H1 (cell line): Measurements from ENCODE around the gene GAD2. TPM values are rescaled to one million over a fixed set of nuclear protein-coding genes. Genes with fewer than 3 reads are reported as not detected.
A peak's percentile ranks its signal among the peaks of the same experiment; 100 is the strongest.

Experiments used
- CTCF ChIA-PET: fragments of 300-600 bp; sonication (Branson Sonifier 250); formaldehyde crosslinking; loops from one replicate; lab custom pipeline; 2021; ENCODE audit not compliant: partially characterized antibody; lab: Charles Lee
- POLR2A ChIA-PET: fragments of 300-600 bp; sonication (Branson Sonifier 250); formaldehyde crosslinking; loops from one replicate; lab custom pipeline; 2021; ENCODE audit warnings: inconsistent platforms; ENCODE audit not compliant: partially characterized antibody; lab: Charles Lee
- DNase-seq, 2 experiments: peaks; one replicate each; pipeline versions ENCODE4 v3.0.0 to v3.0.0-alpha.2; 2010 to 2022; ENCODE audit warnings: low spot score in 2 of 2, low read depth in 1 of 2, mixed read lengths in 1 of 2
- FAIRE-seq: peaks from 2 replicates; lab custom pipeline; 2011; peaks lifted over from hg19 to GRCh38; lab: Jason Lieb, UNC
- H2AFZ ChIP-seq: 2 replicates; pipeline ENCODE4 v1.8.1; 2012; ENCODE audit warnings: low read length, inconsistent platforms
- H2AK5ac ChIP-seq: 2 replicates; pipeline ENCODE4 v1.6.1; 2013; ENCODE audit warnings: low read depth, low read length
- H2BK120ac ChIP-seq: replicated peaks from 2 replicates; pipeline ENCODE3; 2013; ENCODE audit warnings: low read depth, low read length, inconsistent platforms
- H2BK12ac ChIP-seq: 2 replicates; pipeline ENCODE4 v1.6.1; 2013; ENCODE audit warnings: low read depth, low read length
- H2BK15ac ChIP-seq: 2 replicates; pipeline ENCODE4 v1.6.1; 2013; ENCODE audit warnings: low read length
- H2BK20ac ChIP-seq: 2 replicates; pipeline ENCODE4 v1.6.1; 2013; ENCODE audit warnings: low read length
- H2BK5ac ChIP-seq: 2 replicates; pipeline ENCODE4 v1.6.1; 2013; ENCODE audit warnings: low read depth, low read length
- H3K14ac ChIP-seq: 2 replicates; pipeline ENCODE4 v1.6.1; 2013; ENCODE audit warnings: inconsistent platforms; ENCODE audit not compliant: insufficient read length
- H3K18ac ChIP-seq: 2 replicates; pipeline ENCODE4 v1.6.1; 2013; ENCODE audit warnings: low read length; ENCODE audit errors: extremely low read depth
- H3K23ac ChIP-seq: 2 replicates; pipeline ENCODE4 v1.6.1; 2013; ENCODE audit warnings: inconsistent platforms; ENCODE audit not compliant: insufficient read length
- H3K23me2 ChIP-seq: 2 replicates; pipeline ENCODE4 v1.6.1; 2013; ENCODE audit warnings: low read depth, low read length
- H3K27ac ChIP-seq: 2 replicates; pipeline ENCODE4 v1.6.1; 2011; ENCODE audit warnings: low read depth, low read length, inconsistent platforms
- H3K27me3 ChIP-seq, 4 experiments: replicated peaks in 1 of 4; 1 replicate in 1 of 4; 2 replicates in 3 of 4; pipeline versions ENCODE4 v1.6.1 to v1.8.1; 2011 to 2013; ENCODE audit warnings: low read length in 3 of 4, mild to moderate bottlenecking in 3 of 4, inconsistent platforms in 2 of 4, mixed read lengths in 2 of 4, moderate library complexity in 1 of 4; ENCODE audit not compliant: control insufficient read depth in 3 of 4, insufficient read depth in 3 of 4; ENCODE audit errors: extremely low read depth in 1 of 4
- H3K36me3 ChIP-seq, 4 experiments: 2 replicates each; pipeline versions ENCODE4 v1.6.1 to v1.8.1; 2011 to 2013; ENCODE audit warnings: mild to moderate bottlenecking in 4 of 4, low read length in 3 of 4, moderate library complexity in 2 of 4, control low read depth in 1 of 4, inconsistent platforms in 1 of 4; ENCODE audit not compliant: insufficient read depth in 4 of 4, control insufficient read depth in 2 of 4
- H3K4ac ChIP-seq: replicated peaks from 2 replicates; pipeline ENCODE3; 2013; ENCODE audit warnings: low read length, low read depth, mixed read lengths, inconsistent platforms; ENCODE audit not compliant: insufficient read length
- H3K4me1 ChIP-seq, 4 experiments: replicated peaks in 1 of 4; 1 replicate in 1 of 4; 2 replicates in 3 of 4; pipeline versions ENCODE4 v1.6.1 to v1.8.1; 2011 to 2013; ENCODE audit warnings: low read length in 3 of 4, inconsistent platforms in 2 of 4, mixed read lengths in 1 of 4; ENCODE audit not compliant: insufficient read depth in 4 of 4, control insufficient read depth in 3 of 4
- H3K4me2 ChIP-seq, 2 experiments: 2 replicates each; pipeline versions ENCODE4 v1.6.1 to v1.8.1; 2011 to 2013; ENCODE audit warnings: low read depth in 2 of 2, low read length in 2 of 2, control low read depth in 1 of 2, inconsistent platforms in 1 of 2, mild to moderate bottlenecking in 1 of 2; ENCODE audit not compliant: insufficient read depth in 1 of 2
- H3K4me3 ChIP-seq, 4 experiments: fragments of 200-600, 300-600 bp in 1 of 4; sonication (generic), shearing (Covaris generic), sonication (Bioruptor Twin) in 1 of 4; 2 replicates each; pipeline versions ENCODE4 v1.5.1 to v1.8.1; 2011 to 2016; ENCODE audit warnings: low read length in 4 of 4, low read depth in 3 of 4, control low read depth in 2 of 4, inconsistent platforms in 2 of 4, mild to moderate bottlenecking in 2 of 4, mixed read lengths in 1 of 4, moderate library complexity in 1 of 4; ENCODE audit not compliant: insufficient read depth in 2 of 4; ENCODE audit errors: extremely low read depth in 1 of 4
- H3K56ac ChIP-seq: replicated peaks from 2 replicates; pipeline ENCODE3; 2013; ENCODE audit warnings: low read depth, mild to moderate bottlenecking, mixed read lengths, low read length, inconsistent platforms; ENCODE audit not compliant: insufficient read length
- H3K79me1 ChIP-seq: 2 replicates; pipeline ENCODE4 v1.6.1; 2013; ENCODE audit warnings: low read depth, low read length, control low read depth
- H3K79me2 ChIP-seq, 2 experiments: 2 replicates each; pipeline versions ENCODE4 v1.6.1 to v1.8.1; 2012 to 2013; ENCODE audit warnings: low read length in 2 of 2, mild to moderate bottlenecking in 2 of 2, inconsistent platforms in 1 of 2; ENCODE audit not compliant: insufficient read depth in 2 of 2, control insufficient read depth in 1 of 2
- H3K9ac ChIP-seq, 4 experiments: replicated peaks in 1 of 4; 1 replicate in 1 of 4; 2 replicates in 3 of 4; pipeline versions ENCODE4 v1.6.1 to v1.8.1; 2011 to 2013; ENCODE audit warnings: low read depth in 3 of 4, low read length in 3 of 4, control low read depth in 2 of 4, mild to moderate bottlenecking in 2 of 4, moderate library complexity in 2 of 4, inconsistent platforms in 1 of 4; ENCODE audit errors: extremely low read depth in 1 of 4
- H3K9me3 ChIP-seq, 2 experiments: 2 replicates each; pipeline versions ENCODE4 v1.6.1 to v1.8.1; 2012 to 2013; ENCODE audit warnings: mild to moderate bottlenecking in 2 of 2, moderate library complexity in 2 of 2, control low read depth in 1 of 2, inconsistent platforms in 1 of 2, low read depth in 1 of 2, low read length in 1 of 2, mixed read lengths in 1 of 2; ENCODE audit not compliant: insufficient read depth in 2 of 2
- H4K20me1 ChIP-seq, 2 experiments: replicated peaks in 1 of 2; 2 replicates each; pipeline versions ENCODE3 to v1.8.1; 2011 to 2013; ENCODE audit warnings: inconsistent platforms in 2 of 2, low read length in 2 of 2, mild to moderate bottlenecking in 1 of 2; ENCODE audit not compliant: insufficient read depth in 2 of 2, control insufficient read depth in 1 of 2
- H4K5ac ChIP-seq: 2 replicates; pipeline ENCODE4 v1.6.1; 2013; ENCODE audit warnings: low read length, low read depth, mixed read lengths, inconsistent platforms; ENCODE audit not compliant: insufficient read length
- H4K8ac ChIP-seq: 2 replicates; pipeline ENCODE4 v1.8.0; 2013; ENCODE audit warnings: mild to moderate bottlenecking, moderate library complexity, low read length, inconsistent platforms; ENCODE audit not compliant: insufficient read depth; ENCODE audit errors: extremely low read depth
- H4K91ac ChIP-seq: replicated peaks from 2 replicates; pipeline ENCODE3; 2013; ENCODE audit warnings: low read length, mixed read lengths, inconsistent platforms; ENCODE audit not compliant: insufficient read length
- CEBPB ChIP-seq: IDR thresholded peaks from 2 replicates; pipeline ENCODE4 v1.6.1; 2012; ENCODE audit warnings: low read depth, low read length
- CHD1 ChIP-seq: IDR thresholded peaks from 2 replicates; pipeline ENCODE4 v1.6.1; 2012; ENCODE audit warnings: low read depth, low read length, improper control_type of control experiment
- EP300 ChIP-seq, 2 experiments: IDR thresholded peaks; 1 replicate in 1 of 2; 2 replicates in 1 of 2; pipeline ENCODE4 v1.6.1; 2011 to 2012; ENCODE audit warnings: low read depth in 2 of 2, low read length in 2 of 2, mild to moderate bottlenecking in 2 of 2, borderline replicate concordance in 1 of 2, inconsistent platforms in 1 of 2, moderate library complexity in 1 of 2
- EZH2 ChIP-seq: fragments of 200-600 bp; sonication (generic); IDR thresholded peaks from 2 replicates; pipeline ENCODE4 v1.7.1; 2012; ENCODE audit warnings: low read depth, mild to moderate bottlenecking, moderate library complexity, low read length, inconsistent platforms; ENCODE audit not compliant: severe bottlenecking
- FOSL1 ChIP-seq: IDR thresholded peaks from 2 replicates; pipeline ENCODE4 v1.6.1; 2011; ENCODE audit warnings: mild to moderate bottlenecking, low read depth, low read length, moderate library complexity; ENCODE audit not compliant: insufficient read depth
- KDM4A ChIP-seq: IDR thresholded peaks from one replicate; pipeline ENCODE4 v1.7.1; 2012; ENCODE audit warnings: low read depth, mild to moderate bottlenecking, moderate library complexity, low read length, inconsistent platforms; ENCODE audit not compliant: severe bottlenecking
- WGBS, 2 experiments: shearing (Covaris generic) in 1 of 2; methylation state at CpG; one replicate each; pipeline versions ENCODE4 v1.1.6 to v1.1.7; 2013 to 2015; ENCODE audit warnings: low lambda C conversion rate in 2 of 2, mixed read lengths in 2 of 2, inconsistent platforms in 1 of 2, low coverage in 1 of 2, missing lambda C conversion rate in 1 of 2; ENCODE audit not compliant: insufficient replicate concordance in 2 of 2, insufficient coverage in 1 of 2, insufficient read length in 1 of 2; ENCODE audit errors: extremely low coverage in 1 of 2, missing lambda C conversion rate in 1 of 2; 5-methylcytosine and 5-hydroxymethylcytosine counted together
- polyA plus RNA-seq, 7 experiments: library from polyadenylated mRNA; depleted of rRNA in 3 of 7; stranded (reverse) in 5 of 7; unstranded in 2 of 7; fragments of >200 nt in 5 of 7; fragments of 200-250 nt in 2 of 7; gene quantifications; 1 replicate in 5 of 7; 2 replicates in 1 of 7; 4 replicates in 1 of 7; pipeline versions ENCODE4 v1.2.1 to v1.2.3, GENCODE V29; 2011 to 2013; ENCODE audit warnings: missing spikeins in 2 of 7, mixed read lengths in 2 of 7
- total RNA-seq: library from RNA; stranded (reverse); fragmentation: NEBNext Ultra II Directional; extraction: Animal tissue kit (Norgen Biotek cat#: 25700); gene quantifications from 2 replicates; pipeline ENCODE4 v1.2.1, GENCODE V29; 2021
- TF ChIP-seq, protein P1 (sequence below): IDR thresholded peaks from 2 replicates; pipeline ENCODE4 v1.6.1; 2011; ENCODE audit warnings: low read depth, mild to moderate bottlenecking, low read length; ENCODE audit not compliant: insufficient read depth
- TF ChIP-seq, protein P2 (sequence below), 3 experiments: IDR thresholded peaks; 1 replicate in 2 of 3; 2 replicates in 1 of 3; pipeline versions ENCODE4 v1.5.1 to v1.6.1; 2011; ENCODE audit warnings: low read length in 3 of 3, mild to moderate bottlenecking in 3 of 3, inconsistent platforms in 2 of 3, low read depth in 1 of 3, moderate library complexity in 1 of 3; ENCODE audit not compliant: insufficient read depth in 1 of 3; ENCODE audit errors: control extremely low read depth in 1 of 3

GAD2 gene
- total and polyA plus RNA-seq, 2 of the 8 experiments (the other 6 are each of a cell fraction or from before 2014, with no cell fraction given), result 0.30 to 0.47 TPM

DNA sequence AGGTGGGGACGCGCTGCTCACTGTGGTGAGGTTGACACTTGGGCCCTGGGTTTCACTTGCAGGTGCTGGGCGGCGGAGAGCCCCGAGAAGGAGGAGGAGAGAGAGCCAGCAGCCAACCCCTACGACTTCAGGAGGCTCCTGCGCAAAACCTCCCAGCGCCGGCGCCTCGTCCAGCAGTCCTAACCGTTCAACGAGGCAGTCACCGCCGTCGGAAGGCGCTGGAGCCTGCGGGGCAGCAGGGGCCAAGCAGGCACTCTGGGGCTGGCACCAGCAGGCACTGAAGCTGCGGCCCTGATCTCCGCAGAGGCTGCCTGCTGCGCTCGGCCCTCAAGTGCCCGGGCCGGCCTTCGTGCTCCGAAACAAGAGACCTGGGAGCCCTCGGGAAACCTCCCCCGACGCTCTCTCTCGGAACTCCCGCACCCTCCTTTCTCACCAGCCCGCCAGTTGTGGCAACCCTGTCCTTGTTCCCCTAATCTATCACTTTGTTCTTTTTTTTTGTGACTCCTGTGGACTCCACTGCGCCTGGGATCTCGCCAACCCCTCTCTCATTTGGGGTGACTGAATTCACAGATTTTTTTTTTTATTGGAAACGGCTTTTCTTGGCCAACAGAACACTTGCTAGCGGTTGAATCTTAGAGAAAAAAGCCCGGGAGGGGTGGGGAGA is 4.7 kb upstream of the GAD2 start:
- H3K79me2 ChIP-seq, result no peaks in the 10 kb centered on the region
- DNase-seq (peak in 1 of 2 experiments; percentile 73), FAIRE-seq (no peak)
- no peak overlapping the region for H3K14ac ChIP-seq
- no peaks in the 10 kb centered on the region for H3K36me3 ChIP-seq
- 4% methylated on average over 36 of the region's 37 CpGs; no CpG with 5 or more reads in 1 of the 2 experiments for WGBS, 2 experiments
- H2AFZ ChIP-seq, result no peak overlapping the region
- H3K79me1 ChIP-seq, result no peaks in the 10 kb centered on the region
- H3K23ac ChIP-seq, result no peak overlapping the region
- H4K20me1 ChIP-seq, result peaks cover 0 to 2% of the 10 kb centered on the region in 2 experiments
- H3K4ac ChIP-seq, result no peak overlapping the region
- H2BK20ac ChIP-seq, result peak overlapping the region; percentile 57; the same call in 1 of the 2 replicates
- peaks cover 35% of the 10 kb centered on the region for H3K23me2 ChIP-seq
- ChIA-PET POLR2A (no interaction called here), CTCF (interaction anchor here (1.1 to 1.7 kb wide), 4 partner anchors 15 to 343 kb away, joined by 3 to 7 read pairs (median 4); no protein-coding TSS in a partner anchor)
- H3K4me1 ChIP-seq, result peaks cover 21 to 31% (median 25%) of the 10 kb centered on the region in 4 experiments
- H4K8ac ChIP-seq, result no peak overlapping the region
- H4K91ac ChIP-seq, result no peak overlapping the region
- no peak overlapping the region for H2BK120ac ChIP-seq
- H3K56ac ChIP-seq, result no peak overlapping the region
- no peak overlapping the region for H4K5ac ChIP-seq
- H2BK12ac ChIP-seq, result peak overlapping the region; percentile 71; the same call in 1 of the 2 replicates
- no peak overlapping the region for H3K27ac ChIP-seq
- no peaks in the 10 kb centered on the region for H3K9me3 ChIP-seq
- no peak overlapping the region for H2AK5ac ChIP-seq
- H3K9ac ChIP-seq, result 0 out of 7 replicates have a peak overlapping the region, but pooled peaks of 1 of the 4 experiments have one; percentile 11
- H2BK15ac ChIP-seq, result no peak overlapping the region
- H2BK5ac ChIP-seq, result peak overlapping the region; percentile 60; the same call in 1 of the 2 replicates
- H3K27me3 ChIP-seq, result peaks cover 50 to 67% (median 66%) of the 10 kb centered on the region in 4 experiments
- peak overlapping the region; percentile 93 for H3K18ac ChIP-seq
- peak overlapping the region; percentile 92 to 98 for H3K4me2 ChIP-seq
- peak overlapping the region; percentile 6 to 68 (median 36); a peak in 7 of 8 replicates for H3K4me3 ChIP-seq
- TF ChIP-seq EP300 (IDR thresholded peaks at IDR 0.05; ENCODE audit: borderline replicate concordance in 1 of 2, low read depth in 2 of 2, low read length in 2 of 2) (no peak), CHD1 (no peak), CEBPB (no peak), KDM4A (peak; percentile 33), EZH2 (peak; percentile 71), FOSL1 (no peak)
- TF ChIP-seq, protein P1, sequence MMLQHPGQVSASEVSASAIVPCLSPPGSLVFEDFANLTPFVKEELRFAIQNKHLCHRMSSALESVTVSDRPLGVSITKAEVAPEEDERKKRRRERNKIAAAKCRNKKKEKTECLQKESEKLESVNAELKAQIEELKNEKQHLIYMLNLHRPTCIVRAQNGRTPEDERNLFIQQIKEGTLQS, result no peak
- TF ChIP-seq, protein P2, sequence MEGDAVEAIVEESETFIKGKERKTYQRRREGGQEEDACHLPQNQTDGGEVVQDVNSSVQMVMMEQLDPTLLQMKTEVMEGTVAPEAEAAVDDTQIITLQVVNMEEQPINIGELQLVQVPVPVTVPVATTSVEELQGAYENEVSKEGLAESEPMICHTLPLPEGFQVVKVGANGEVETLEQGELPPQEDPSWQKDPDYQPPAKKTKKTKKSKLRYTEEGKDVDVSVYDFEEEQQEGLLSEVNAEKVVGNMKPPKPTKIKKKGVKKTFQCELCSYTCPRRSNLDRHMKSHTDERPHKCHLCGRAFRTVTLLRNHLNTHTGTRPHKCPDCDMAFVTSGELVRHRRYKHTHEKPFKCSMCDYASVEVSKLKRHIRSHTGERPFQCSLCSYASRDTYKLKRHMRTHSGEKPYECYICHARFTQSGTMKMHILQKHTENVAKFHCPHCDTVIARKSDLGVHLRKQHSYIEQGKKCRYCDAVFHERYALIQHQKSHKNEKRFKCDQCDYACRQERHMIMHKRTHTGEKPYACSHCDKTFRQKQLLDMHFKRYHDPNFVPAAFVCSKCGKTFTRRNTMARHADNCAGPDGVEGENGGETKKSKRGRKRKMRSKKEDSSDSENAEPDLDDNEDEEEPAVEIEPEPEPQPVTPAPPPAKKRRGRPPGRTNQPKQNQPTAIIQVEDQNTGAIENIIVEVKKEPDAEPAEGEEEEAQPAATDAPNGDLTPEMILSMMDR (IDR thresholded peaks at IDR 0.05; ENCODE audit: control extremely low read depth in 1 of 3, insufficient read depth in 1 of 3, low read depth in 1 of 3, low read length in 3 of 3), result no peak
